HEK293T (cell line): ENCODE measurements around the gene EPB41L3.

Source experiments
- CTCF ChIA-PET: fragments of 350-600 bp; formaldehyde crosslinking; extraction: SDS; loops from one replicate; lab custom pipeline; 2021; ENCODE audit warnings: antibody characterized with exemption, inconsistent platforms; lab: Yijun Ruan, JAX
- POLR2A ChIA-PET: fragments of 350-600 bp; formaldehyde crosslinking; extraction: SDS; loops from one replicate; lab custom pipeline; 2020; ENCODE audit warnings: antibody characterized with exemption, inconsistent platforms; lab: Yijun Ruan, JAX
- DNase-seq: peaks from one replicate; pipeline ENCODE4 v3.0.0; 2012; ENCODE audit warnings: mixed read lengths; ENCODE audit errors: extremely low spot score
- ARNT ChIP-seq: fragments of 450-650 bp; IDR thresholded peaks from 2 replicates; pipeline ENCODE4 v1.6.1; 2017; ENCODE audit warnings: mild to moderate bottlenecking
- BHLHE40 ChIP-seq: fragments of 450-650 bp; IDR thresholded peaks from 2 replicates; pipeline ENCODE4 v1.6.1; 2016; ENCODE audit warnings: mild to moderate bottlenecking, moderate library complexity, borderline replicate concordance
- CTBP1 ChIP-seq: fragments of 450-650 bp; IDR thresholded peaks from 2 replicates; pipeline ENCODE4 v1.6.1; 2016; ENCODE audit warnings: borderline replicate concordance
- ELF4 ChIP-seq: fragments of 450-650 bp; IDR thresholded peaks from 2 replicates; pipeline ENCODE4 v1.6.1; 2017; ENCODE audit warnings: antibody characterized with exemption
- FOXA1 ChIP-seq: fragments of 450-650 bp; IDR thresholded peaks from 2 replicates; pipeline ENCODE4 v1.6.1; 2016; ENCODE audit warnings: mild to moderate bottlenecking
- FOXK2 ChIP-seq: fragments of 450-650 bp; IDR thresholded peaks from 2 replicates; pipeline ENCODE4 v1.6.1; 2016; ENCODE audit warnings: mild to moderate bottlenecking
- FOXM1 ChIP-seq: fragments of 450-650 bp; IDR thresholded peaks from 2 replicates; pipeline ENCODE4 v1.6.1; 2017; ENCODE audit warnings: mild to moderate bottlenecking, borderline replicate concordance
- HDGF ChIP-seq: fragments of 450-650 bp; IDR thresholded peaks from 2 replicates; pipeline ENCODE4 v1.6.1; 2017; ENCODE audit warnings: antibody characterized with exemption, borderline replicate concordance
- L3MBTL2 ChIP-seq: fragments of 450-650 bp; conservative IDR thresholded peaks from 2 replicates; pipeline ENCODE4 v1.6.1; 2016; ENCODE audit warnings: mild to moderate bottlenecking
- LEF1 ChIP-seq: fragments of 450-650 bp; IDR thresholded peaks from 2 replicates; pipeline ENCODE4 v1.6.1; 2017; ENCODE audit warnings: mild to moderate bottlenecking, borderline replicate concordance
- NFRKB ChIP-seq: fragments of 450-650 bp; IDR thresholded peaks from 2 replicates; pipeline ENCODE4 v1.6.1; 2016; ENCODE audit warnings: mild to moderate bottlenecking, moderate library complexity
- PKNOX1 ChIP-seq: fragments of 450-650 bp; IDR thresholded peaks from 2 replicates; pipeline ENCODE4 v1.6.1; 2016
- SP1 ChIP-seq: fragments of 450-650 bp; IDR thresholded peaks from 2 replicates; pipeline ENCODE4 v1.6.1; 2017
- SUZ12 ChIP-seq: fragments of 450-650 bp; IDR thresholded peaks from 2 replicates; pipeline ENCODE4 v1.6.1; 2016; ENCODE audit warnings: mild to moderate bottlenecking
- TARDBP ChIP-seq: fragments of 450-650 bp; IDR thresholded peaks from 2 replicates; pipeline ENCODE4 v1.6.1; 2016
- ZNF384 ChIP-seq: fragments of 450-650 bp; IDR thresholded peaks from 2 replicates; pipeline ENCODE4 v1.6.1; 2016

EPB41L3 gene

DNA sequence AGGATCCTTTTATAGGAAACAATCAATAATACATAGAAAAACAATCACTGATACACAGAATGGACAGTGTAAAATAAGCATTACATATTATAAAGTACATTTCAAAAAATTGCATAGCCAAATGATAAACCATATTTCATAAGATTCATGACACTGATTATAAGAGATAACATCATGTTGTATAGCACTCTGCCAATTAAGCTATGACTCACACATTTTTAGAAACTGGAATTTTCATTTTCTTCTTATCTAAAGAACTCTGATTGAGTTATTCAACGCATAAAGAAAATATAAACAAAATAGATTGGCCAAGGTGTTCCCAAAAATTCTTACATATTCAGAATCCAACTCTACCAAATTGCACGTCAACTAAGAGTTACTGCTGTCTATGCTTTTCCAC lies 5.9 kb downstream of the EPB41L3 start:
- ChIA-PET POLR2A (no interaction called here), CTCF (no interaction called here)
- no peak for TF ChIP-seq SUZ12
- DNase-seq = no peak

GRCh38 chr18:5534845-5535244 lies 9.0 kb downstream of the EPB41L3 start:
- POLR2A ChIA-PET = no interaction called here
- CTCF ChIA-PET = no interaction called here
- no peak for TF ChIP-seq L3MBTL2
- no peak for TF ChIP-seq FOXA1
- TF ChIP-seq SP1 = no peak
- TF ChIP-seq LEF1 = no peak
- no peak for TF ChIP-seq ZNF384

DNA sequence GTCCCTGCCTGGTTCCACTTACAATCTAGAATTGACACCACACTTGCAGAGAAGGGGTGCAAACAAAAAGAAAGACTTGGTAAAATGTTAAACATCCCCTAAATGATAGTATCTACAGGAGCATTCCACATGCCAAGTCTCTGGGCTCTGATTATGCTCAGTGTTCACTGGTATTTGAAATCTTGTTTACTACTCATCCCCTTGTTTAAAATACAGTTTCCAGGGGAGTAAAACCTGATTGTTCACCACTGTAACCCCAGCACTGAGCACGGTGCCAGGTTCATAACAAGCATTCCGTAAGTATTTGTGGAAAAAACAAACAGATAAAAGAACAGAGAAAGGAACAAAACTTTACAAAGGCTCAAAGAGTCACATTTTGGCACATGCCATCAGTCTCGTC lies 11.7 kb downstream of the EPB41L3 start:
- TF ChIP-seq FOXA1 (no peak), SUZ12 (no peak), FOXM1 (no peak), CTBP1 (no peak), FOXK2 (no peak), ELF4 (no peak), PKNOX1 (no peak), BHLHE40 (no peak), TARDBP (no peak), SP1 (no peak), ARNT (no peak)
- POLR2A ChIA-PET = no interaction called here
- CTCF ChIA-PET = no interaction called here
- DNase-seq = no peak

More at GRCh38 chr18:5534845-5535244, 9.0 kb downstream of the EPB41L3 start:
- DNase-seq = no peak

DNA sequence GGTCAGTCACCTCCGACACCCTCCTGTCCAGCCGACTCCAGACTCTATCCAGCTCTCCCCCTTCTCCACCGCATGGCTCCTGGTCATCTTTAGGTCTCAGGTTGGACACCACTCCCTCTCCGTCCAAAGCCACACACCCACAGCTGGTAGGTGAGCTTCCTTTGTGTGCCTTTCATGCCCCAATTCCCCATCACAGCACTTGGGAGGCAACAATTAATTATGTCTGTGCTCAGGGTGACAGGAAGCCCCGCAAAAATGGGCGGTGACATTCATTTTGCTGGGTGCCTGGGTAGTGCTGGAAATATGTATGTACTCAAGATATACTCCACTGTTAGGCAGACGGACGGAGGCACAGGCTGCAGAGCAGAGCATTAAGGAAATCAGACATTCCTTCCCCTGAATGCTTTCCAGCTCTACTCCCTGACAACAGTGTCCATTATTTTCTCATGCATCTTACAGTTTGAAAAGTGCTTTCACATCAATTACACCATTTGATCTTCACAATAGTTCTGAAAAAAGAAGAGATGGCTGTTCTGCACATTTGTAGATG lies 13.1 kb downstream of the EPB41L3 start:
- ChIA-PET CTCF (no interaction called here), POLR2A (interaction anchor here (0.6 kb wide), 1 partner anchor 236 kb away, joined by 3 read pairs; no protein-coding TSS in a partner anchor)
- TF ChIP-seq BHLHE40 (no peak), FOXA1 (no peak), PKNOX1 (no peak), ARNT (no peak), LEF1 (no peak), FOXM1 (no peak), FOXK2 (no peak), CTBP1 (no peak), SP1 (no peak)
- DNase-seq = no peak

- CTCF ChIA-PET = no interaction called here
- DNase-seq = no peak
- TF ChIP-seq HDGF (no peak), FOXA1 (no peak), NFRKB (no peak), BHLHE40 (no peak), LEF1 (no peak), L3MBTL2 (no peak), PKNOX1 (no peak), ZNF384 (no peak), ARNT (no peak), FOXM1 (no peak), SUZ12 (no peak), ELF4 (no peak), SP1 (no peak), CTBP1 (no peak), TARDBP (no peak), FOXK2 (no peak)
- POLR2A ChIA-PET = no interaction called here
These were observed 14.3 kb downstream of the EPB41L3 start for GRCh38 chr18:5529471-5529870.

- no peak for DNase-seq
- POLR2A ChIA-PET = no interaction called here
These were observed 16.2 kb downstream of the EPB41L3 start for GRCh38 chr18:5527603-5528002.

GRCh38 chr18:5524660-5525059 lies 19.1 kb downstream of the EPB41L3 start:
- ChIA-PET POLR2A (no interaction called here), CTCF (no interaction called here)
- TF ChIP-seq PKNOX1 (no peak), FOXM1 (no peak), LEF1 (no peak), SP1 (no peak), CTBP1 (no peak), L3MBTL2 (no peak), HDGF (no peak), ELF4 (no peak)
- DNase-seq = no peak

More at GRCh38 chr18:5527603-5528002, 16.2 kb downstream of the EPB41L3 start:
- CTCF ChIA-PET = no interaction called here
- TF ChIP-seq ARNT = no peak
- TF ChIP-seq FOXK2 = no peak
- no peak for TF ChIP-seq ZNF384
- TF ChIP-seq NFRKB = no peak
- TF ChIP-seq CTBP1 = no peak
- no peak for TF ChIP-seq SP1
- no peak for TF ChIP-seq FOXA1
